HG03520 (cell line): ENCODE measurements around the gene JPH3.
"Not testable (repeated sequence)": the region's sequence is repeated elsewhere in the genome, so short reads cannot be mapped to it uniquely, and the experiment has no call there.

Experiments
- ATAC-seq: cut with Tn5 transposase; IDR thresholded peaks from one replicate; pipeline ENCODE4 v1.9.1; 2021; ENCODE audit warnings: mild to moderate bottlenecking, moderate library complexity; ENCODE audit not compliant: unreplicated experiment

The JPH3 gene

GRCh38 chr16:87572959-87573358 lies 29.3 kb upstream of the JPH3 start:
- ATAC-seq: no peak

- ATAC-seq: no peak
These were observed 27.1 kb upstream of the JPH3 start for GRCh38 chr16:87575027-87575804.

GRCh38 chr16:87576171-87576570 lies 26.1 kb upstream of the JPH3 start:
- no peak for ATAC-seq

GRCh38 chr16:87578142-87578930 lies 24.0 kb upstream of the JPH3 start:
- ATAC-seq: not testable (repeated sequence)

GRCh38 chr16:87579691-87580090 lies 22.6 kb upstream of the JPH3 start:
- ATAC-seq: no peak

- no peak for ATAC-seq
These were observed 21.4 kb upstream of the JPH3 start for GRCh38 chr16:87580855-87581261.

- no peak for ATAC-seq
These were observed 20.5 kb upstream of the JPH3 start for GRCh38 chr16:87581857-87582215.

GRCh38 chr16:87582216-87582965 lies 19.9 kb upstream of the JPH3 start:
- no peak for ATAC-seq

GRCh38 chr16:87582966-87583325 lies 19.4 kb upstream of the JPH3 start:
- ATAC-seq: no peak

- no peak for ATAC-seq
These were observed 18.7 kb upstream of the JPH3 start for GRCh38 chr16:87583453-87584131.

- no peak for ATAC-seq
These were observed 18.0 kb upstream of the JPH3 start for GRCh38 chr16:87584271-87584670.

- no peak for ATAC-seq
These were observed 17.3 kb upstream of the JPH3 start for GRCh38 chr16:87584975-87585374.

GRCh38 chr16:87585442-87586200 lies 16.7 kb upstream of the JPH3 start:
- ATAC-seq: no peak

GRCh38 chr16:87586201-87586782 lies 16.0 kb upstream of the JPH3 start:
- no peak for ATAC-seq

GRCh38 chr16:87587636-87588035 lies 14.7 kb upstream of the JPH3 start:
- no peak for ATAC-seq

- ATAC-seq: no peak
These were observed 10.1 kb upstream of the JPH3 start for GRCh38 chr16:87592018-87592712.

GRCh38 chr16:87593710-87594258 lies 8.5 kb upstream of the JPH3 start:
- ATAC-seq: no peak

GRCh38 chr16:87595712-87596111 lies 6.6 kb upstream of the JPH3 start:
- ATAC-seq: no peak

- no peak for ATAC-seq
These were observed 4.9 kb upstream of the JPH3 start for GRCh38 chr16:87597324-87597830.
